NCI-H524 (cell line): Measurements from ENCODE around the gene CLPTM1L.
"Not testable (repeated sequence)": the region's sequence is repeated elsewhere in the genome, so short reads cannot be mapped to it uniquely, and the experiment has no call there.

Source experiments
- DNase-seq, 2 experiments: peaks; one replicate each; lab custom pipeline; 2025; lab: John Stamatoyannopoulos, UW

CLPTM1L gene

DNA sequence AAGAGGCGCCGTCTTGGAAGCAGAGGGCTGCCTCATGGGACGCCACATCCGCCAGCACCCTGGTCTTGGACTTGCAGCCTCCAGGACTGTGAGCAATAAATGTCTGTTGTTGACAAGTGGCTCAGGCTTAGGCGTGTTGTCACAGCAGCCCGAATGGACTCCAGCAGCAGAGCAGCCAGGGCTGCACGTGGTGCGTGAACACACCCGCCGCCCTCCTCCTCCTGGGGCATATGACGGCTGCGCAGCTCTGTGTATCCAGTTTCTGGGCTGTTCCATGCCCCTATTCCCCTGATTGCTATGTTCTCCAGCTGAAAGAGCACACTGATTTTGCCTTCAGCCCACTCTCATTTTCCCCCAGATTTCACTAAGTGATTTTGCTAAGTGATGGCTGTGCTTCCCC, 36.0 kb upstream of the CLPTM1L start:
- DNase-seq, result no peak

DNA sequence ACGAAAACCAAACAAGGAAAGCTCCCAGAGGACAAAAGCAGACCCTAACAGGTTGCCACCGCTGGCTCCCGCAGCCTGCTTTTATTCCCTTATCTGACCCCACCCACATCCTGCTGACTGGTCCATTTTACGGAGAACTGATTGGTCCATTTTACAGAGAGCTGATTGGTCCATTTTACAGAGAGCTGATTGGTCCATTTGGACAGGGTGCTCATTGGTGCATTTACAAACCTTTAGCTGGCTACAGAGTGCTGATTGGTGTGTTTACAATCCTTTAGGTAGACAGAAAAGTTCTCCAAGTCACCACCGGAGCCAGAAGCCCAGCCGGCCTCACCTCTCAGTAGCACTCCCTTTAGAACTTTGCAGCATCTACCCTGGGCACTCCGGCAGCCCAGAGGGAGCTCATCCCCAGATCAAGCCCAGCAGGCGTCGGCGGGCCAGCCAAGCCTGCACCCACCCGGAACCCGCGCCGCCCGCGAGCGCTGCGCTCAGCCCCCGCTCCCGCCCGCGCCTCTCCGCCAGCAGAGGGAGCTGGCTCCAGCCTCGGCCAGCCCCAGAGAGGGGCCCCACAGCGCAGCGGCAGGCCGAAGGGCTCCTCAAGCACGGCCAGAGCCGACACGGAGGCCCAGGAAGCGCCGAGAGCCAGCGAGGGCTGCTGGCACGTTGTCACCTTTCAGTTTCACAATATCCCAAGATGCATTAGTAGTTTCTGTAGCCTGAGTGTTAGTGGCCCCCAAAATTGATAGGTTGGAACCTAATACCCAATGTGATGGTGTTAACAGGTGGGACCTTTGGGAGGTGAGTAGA, 35.3 kb upstream of the CLPTM1L start:
- DNase-seq, result peak; percentile 31 to 62

DNA sequence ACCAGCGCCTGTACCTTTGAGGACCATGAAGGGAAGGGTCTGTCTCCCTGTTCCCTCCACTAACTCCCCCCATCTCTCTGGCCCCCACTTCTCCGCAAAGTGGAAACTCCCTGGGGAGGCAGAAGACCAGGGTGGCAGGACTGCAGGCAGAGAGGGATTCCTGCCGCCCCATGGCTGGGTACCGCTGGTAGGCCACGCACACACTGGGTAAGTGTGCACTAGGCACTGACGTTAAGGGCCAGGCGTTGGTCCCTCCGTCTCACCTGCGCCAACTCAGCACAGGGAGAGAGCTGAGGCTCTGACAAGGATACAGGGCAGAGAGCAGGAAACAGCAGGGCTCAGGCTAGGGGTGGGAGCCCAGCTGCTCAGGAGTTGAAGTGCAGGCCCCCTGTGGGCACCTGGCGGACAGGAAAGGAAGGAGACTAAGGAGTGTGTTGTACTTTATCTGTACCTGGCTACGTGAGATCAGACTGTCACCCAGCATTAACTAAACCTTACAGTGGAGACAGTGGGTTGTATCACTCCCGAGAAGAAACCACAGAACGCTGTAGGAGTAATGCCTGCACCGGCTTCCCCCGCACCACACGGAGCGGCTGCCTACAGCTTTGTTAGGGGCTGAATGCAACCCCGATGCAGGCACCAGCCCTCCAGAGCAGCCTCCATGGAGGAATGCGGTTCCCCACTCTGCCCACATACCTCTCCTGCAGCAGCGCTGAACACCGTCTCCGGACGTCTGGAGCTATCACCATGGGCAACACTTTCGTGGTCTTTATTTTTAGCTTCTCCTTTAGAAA, 34.2 kb upstream of the CLPTM1L start:
- DNase-seq, result no peak

DNA sequence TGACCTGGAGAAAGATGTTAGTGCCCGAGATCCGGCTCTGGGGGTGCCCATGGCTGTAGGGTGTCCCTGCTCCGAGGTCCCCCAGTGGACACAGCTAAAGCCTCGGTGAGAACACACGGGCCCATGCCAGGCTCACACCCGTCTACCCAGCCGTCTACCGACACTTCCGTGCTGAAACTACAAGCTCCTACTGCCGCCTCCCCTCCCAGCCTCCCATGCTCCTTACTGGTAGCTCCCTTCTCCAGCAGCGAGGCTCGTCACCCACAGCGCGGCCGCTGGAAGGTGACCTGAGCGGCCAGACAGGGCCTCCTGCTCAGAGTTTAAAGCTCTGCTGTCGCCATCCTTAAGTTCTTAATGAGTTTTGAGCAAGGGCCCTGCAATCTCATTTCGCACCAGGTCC, 33.2 kb upstream of the CLPTM1L start:
- no peak for DNase-seq

DNA sequence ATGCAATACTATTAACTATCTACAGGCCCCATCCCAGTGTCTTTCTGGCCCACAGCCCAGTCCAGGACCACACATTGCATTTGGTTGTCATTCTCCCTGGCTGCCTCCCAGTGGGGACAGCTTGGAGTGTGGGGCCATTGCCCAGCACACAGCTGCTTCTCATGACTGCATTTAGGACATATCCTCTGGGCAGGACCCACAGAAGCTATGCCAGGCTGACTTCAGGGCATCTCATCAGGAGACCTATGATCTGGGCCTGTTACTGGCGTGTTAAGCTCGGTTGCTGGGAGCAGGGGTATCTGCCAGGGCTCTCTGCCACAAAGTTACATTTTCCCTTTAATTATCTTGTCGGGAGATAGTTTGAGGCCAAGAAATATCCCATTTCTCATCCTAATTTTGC, 32.1 kb upstream of the CLPTM1L start:
- DNase-seq, result no peak

DNA sequence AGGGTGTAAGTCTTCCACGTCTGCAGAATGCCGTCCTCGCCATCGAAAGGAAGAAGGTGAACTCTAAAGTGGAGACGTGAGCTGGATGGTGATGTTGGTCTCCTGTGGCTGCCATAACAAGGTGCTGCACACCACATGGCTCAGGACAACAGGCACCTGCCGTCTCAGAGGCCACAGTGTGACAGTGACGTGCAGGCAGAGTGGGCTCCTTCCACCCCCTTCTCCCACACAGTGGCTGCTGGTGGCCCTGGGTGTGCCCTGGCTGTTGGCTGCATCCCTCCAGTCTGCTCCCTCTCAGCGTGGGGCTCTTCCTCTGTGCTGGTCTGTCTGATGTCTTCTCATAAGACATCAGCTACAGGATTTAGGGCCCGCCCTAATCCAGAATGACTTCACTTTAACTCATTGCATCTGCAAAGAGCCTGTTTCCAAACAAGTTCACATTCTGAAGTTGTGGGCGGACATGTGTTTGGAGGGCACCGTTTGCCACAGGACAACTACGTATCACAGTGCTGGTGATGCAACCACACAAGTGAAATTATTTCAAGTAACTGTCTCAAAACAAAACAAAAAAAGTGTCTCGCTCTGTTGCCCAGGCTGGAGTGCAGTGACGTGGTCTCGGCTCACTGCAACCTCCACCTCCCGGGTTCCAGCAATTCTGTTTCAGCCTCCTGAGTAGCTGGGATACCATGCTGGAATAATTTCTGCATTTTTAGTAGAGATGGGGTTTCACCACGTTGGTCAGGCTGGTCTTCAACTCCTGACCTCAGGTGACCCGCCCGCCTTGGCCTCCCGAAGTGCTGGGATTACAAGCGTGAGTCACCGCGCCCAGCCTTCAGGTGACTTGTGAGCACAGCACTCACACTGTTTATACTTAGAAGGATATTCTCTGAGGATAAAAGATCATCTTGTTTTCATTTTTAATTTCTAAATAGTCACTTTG, 31.2 kb upstream of the CLPTM1L start:
- DNase-seq, result no peak

DNA sequence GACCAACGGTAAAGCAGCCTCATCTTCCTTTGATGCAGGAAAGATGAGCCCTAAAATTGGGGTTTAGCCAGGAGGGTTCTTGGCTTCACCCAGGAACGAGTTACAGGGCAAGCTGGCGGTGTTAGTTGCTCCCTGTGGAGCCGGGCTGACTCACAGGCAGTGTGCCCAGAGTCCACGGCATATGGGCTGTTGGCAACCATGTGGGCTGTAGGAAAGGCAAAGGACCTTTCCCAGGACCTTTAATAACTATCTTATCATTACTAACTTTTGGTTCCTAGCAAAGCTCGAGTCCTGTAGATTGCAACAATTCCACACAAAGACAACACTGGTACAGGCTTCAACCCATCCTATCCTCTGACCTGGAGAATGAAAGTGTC, 29.8 kb upstream of the CLPTM1L start:
- DNase-seq, result no peak

DNA sequence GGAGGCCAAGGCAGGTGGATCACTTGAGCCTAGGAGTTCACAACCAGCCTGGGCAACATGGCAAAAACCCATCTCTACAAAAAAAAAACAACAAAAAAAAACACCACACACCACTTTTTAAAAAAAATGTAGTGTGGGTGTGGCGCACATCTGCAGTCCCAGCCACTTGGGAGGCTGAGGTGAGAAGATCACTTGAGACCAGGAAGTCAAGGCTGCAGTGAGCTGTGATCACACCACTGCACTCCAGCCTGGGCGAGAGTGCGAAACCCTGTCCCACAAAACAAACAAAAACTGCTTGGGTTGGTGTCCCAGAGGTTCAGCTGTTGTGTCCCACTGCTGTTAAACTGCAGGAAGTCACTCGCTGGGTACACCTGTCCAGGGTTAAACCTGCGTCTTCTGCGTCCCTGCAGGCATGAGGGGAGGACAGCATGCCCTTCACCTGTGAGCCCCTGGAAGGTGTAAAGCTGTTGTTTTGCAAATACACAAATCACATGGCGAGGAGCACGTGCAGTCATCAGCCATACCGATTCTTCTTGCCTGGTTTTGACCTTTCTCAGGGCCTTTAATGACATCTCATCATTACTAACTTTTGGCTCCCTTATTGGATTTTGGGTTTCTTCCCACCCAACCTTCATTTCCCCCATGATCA, 29.3 kb upstream of the CLPTM1L start:
- no peak for DNase-seq

DNA sequence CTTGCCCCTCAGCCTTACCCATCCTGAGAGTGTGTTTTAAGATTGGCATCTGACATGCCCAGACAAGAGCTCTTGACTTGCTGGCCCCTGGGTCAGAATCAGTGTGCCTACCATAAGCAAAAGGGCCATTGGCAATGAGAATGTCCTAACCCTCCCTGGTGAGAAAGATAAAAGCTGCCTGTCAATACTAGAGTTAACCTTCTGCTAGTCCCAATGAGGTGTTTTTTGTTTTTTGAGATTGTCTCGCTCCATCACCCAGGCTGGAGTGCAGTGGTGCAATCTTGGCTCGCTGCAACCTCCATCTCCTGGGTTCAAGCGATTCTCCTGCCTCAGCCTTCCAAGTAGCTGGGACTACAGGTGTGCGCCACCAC, 27.1 kb upstream of the CLPTM1L start:
- DNase-seq, result not testable (repeated sequence)

DNA sequence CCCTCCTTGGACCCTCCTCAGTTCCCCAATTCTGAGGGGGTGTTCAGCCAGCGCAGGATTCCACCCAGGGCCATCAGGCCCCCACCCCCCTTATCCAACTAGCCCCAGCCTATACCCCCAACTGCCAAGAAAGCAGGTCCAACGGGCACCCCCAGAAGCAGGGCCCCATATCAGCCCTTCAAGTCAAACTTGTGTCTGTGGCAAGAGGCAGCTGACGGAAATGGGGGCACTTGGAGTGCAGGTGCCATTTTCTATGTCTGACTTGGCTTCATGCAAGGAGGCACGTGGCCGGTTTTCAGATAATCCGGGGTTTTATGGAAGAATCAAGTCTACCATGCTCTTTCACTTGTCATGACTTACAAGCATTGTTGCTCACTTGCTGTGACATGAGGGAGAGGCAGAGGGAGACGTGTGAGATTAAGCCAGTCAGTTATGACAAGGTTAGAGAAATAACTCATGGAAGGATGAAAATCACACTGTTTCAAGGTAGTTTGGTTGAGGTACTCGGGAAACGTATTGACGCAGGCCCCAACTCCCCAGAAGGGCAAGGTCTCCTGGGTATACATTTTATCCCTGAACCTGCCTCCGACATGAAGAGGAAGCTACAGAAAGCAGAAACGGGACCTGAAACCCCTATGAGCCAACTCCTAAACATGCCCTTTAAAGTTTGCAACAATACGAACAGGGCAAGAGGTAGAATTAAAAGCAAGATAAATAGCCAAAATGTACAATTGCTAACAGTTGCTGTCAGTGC, 26.5 kb upstream of the CLPTM1L start:
- no peak for DNase-seq

DNA sequence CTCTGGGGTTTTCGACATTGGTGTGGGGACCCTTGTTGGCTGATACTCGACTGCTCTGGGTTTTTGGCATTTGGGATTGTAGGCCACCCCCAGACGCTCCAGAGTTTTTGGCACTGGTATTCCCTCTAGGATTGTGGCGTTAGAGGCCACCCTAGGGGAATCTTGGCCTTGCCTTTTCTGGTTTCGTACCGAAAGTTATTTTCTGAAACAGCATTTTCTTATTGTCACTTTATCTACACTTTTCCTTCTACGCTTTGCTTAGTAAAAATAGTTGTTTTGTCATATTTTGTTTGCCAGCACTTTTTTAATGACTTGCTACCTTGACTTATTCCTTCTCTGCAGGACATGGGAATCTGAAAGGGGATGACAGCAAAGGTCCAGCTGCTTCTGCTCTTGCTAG, 25.1 kb upstream of the CLPTM1L start:
- DNase-seq, result no peak

DNA sequence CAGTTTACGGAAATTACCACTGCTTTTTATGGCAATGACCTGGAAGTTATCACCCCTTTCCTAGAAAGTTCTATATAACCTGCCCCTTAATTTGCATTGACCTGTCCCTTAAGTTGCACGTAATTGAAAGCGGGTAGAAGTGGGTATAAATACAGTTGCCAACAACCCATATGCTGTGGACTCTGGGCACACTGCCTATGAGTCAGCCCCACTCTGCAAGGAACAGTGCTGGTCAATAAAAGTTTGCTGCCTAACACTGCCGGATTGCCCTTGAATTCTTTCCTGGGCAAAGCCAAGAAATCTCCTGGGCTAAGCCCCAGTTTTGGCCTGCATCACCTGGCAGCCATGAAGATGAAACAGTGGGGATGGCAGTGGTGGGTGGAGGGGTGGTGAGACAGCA, 23.9 kb upstream of the CLPTM1L start:
- DNase-seq, result no peak

DNA sequence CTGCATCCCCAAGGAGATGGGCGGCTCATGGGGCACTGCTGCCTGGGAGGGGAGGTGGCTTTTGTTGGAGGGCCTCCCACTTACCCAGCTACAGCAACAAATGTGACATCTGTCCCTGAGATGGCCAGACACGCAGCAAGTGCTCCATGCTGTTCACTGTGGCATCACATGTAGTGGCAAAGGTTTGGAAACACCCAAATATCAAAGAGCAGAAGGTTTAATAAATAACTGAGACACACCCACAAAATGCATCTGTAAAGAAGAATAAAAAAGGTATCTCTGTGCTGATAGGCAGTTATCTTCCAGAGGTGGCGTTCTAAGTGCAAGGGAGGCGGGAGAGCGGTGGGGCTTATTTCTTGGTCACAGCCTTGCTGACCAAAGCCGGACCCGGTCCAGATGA, 23.3 kb upstream of the CLPTM1L start:
- DNase-seq, result peak in 1 of 2 experiments; percentile 52

DNA sequence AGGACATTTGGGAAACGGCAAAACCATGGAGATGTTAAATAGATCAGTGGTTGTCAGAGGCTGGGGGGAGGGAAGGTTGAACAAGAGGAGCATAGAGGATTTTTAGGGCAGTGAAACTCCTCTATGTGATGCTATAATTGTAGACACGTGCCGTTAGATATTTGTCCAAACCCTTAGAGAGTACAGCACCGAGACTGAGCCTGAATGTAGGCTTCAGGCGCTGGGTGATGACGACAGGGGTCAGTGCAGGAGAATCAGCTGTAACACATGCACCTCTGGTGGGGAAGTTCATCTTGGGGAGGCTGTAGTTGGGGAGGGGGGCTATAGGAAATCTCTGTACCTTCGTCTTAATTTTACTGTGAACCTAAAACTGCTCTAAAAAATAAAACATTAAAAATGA, 22.2 kb upstream of the CLPTM1L start:
- no peak for DNase-seq

DNA sequence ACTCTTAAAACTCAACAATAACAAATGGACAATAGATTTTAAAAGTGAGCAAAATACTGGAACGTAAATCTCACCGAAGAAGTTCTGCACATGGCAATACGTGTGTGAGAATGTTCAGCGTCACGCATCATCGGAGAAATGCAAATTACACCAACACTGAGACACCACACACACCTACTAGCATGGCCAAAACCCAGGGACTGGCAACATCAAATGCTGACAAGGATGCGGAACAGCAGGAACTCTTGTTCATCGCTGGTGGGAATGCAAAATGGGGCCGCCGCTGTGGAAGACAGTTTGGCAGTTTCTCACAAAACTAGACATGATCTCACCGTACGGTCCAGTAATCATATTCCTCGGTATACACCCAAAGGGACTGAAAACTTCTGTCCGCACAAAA, 21.6 kb upstream of the CLPTM1L start:
- DNase-seq, result no peak

DNA sequence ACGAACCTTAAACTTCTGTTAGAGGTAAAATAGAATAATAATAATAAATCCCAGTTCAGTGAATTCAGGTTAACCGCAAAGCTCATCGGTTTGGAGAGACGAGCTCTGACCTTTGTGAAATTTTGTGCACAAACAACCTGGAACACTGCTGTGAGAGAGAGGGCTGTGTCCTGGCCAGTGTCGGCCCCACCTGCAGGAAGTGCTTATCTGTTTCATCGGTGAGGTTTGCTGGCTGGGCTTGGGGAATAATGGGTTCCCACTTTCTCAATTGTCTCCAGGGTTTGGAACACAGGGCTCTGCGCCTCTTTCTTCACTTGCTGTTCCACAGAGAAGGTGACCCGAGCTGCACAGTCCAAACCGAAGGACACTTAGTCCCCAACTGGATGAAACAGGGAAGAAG, 19.3 kb upstream of the CLPTM1L start:
- no peak for DNase-seq

DNA sequence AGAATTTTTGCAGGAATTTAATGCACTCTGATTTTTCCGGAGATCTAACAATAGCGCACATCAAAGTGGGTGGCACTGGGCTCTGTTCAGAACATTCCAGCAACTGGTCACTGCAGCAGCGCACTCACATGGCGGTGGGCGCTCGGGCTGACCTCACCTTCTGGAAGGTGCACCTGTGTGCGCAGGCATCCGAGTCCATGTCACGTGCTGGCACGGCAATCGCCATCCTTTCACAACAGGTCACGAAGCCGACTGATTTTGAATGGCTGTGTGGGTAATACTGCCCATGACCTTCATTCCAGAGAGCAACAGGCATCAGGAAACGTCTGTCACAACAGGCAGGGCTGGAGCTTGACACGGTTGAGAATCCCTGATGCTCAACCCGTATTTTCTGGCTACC, 18.7 kb upstream of the CLPTM1L start:
- no peak for DNase-seq

DNA sequence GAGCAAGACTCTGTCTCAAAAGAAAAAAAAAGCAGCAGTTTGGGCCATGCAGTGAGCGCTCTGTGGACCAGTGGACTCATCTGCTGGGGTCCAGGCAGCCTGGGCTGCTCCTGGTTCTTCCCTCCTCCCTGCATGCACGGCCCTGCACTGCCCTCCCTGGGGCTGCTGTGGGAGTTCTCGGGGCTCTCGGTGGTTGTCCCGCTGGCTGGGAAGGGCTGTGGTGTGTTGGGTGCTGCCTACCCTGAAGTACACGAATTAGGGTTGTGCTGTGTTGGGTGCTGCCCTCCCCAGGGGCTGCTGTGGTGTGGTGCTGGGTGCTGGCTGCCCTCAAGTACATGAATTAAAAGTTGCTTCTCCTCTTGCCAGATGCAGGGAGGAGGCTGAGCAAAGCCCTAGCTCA, 18.3 kb upstream of the CLPTM1L start:
- DNase-seq, result no peak

DNA sequence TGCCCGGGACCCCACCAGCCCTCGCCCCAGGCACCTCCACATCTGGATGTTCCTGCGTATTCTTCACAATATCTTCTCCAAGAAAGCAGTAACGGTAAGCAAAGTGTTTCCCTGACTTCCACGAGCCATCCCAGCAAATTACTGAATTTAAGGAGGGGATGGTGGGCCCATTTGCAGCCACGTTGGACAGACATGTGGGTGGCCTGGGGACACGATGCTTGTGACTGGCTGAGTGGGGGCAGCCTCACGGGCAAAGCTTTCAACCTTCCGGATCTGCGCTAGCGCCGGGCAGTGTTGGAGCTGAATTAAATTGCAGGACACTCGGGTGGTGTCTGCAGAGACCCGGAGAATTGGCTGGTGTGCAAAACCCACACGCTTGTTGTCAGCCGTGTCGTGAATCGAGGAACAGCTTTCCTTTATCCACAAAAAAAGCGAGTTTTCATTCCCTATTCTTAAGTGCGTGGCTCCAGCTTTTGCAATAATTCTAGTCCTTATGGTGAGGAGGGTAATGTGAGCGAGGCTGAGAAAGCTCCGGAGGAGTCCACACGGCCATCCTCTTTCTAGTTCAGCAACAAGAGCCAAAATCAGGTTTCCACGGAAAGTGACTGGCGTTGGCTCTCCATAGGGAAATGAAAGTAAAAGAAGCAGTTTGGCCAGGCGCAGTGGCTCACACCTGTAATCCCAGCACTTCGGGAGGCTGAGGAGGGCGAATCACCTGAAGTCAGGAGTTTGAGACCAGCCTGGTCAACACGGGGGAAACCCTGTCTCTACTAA, 17.5 kb upstream of the CLPTM1L start:
- DNase-seq, result no peak

DNA sequence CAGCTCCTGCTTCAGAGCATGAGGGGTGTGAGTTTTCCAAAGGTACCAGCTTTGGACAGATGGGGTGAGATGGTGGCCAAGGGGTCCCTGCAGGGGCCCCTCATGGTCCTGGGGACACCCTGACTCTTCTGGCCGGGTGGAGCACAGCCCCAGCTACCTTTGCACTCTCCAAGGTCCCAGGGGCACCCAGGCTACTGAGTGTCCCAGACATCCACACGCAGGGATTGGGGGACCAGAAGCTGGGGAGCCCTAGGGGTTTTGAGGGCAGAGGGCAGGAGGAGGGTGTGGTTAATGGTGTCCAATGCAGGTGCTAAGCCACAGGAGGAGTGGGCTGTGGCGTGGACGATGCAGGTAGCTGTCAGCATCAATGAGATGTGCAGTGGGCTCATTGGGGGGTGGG, 16.0 kb upstream of the CLPTM1L start:
- DNase-seq, result no peak
